ENCODE data around the gene P2RX5. TPM values are rescaled to one million over a fixed set of nuclear protein-coding genes. Genes with fewer than 3 reads are reported as not detected.

The P2RX5 gene
- total and polyA plus RNA-seq, 2 donors (not counting 3 experiments of a cell fraction or from before 2014, with no cell fraction given) = 0.19 to 0.22 TPM

DNA sequence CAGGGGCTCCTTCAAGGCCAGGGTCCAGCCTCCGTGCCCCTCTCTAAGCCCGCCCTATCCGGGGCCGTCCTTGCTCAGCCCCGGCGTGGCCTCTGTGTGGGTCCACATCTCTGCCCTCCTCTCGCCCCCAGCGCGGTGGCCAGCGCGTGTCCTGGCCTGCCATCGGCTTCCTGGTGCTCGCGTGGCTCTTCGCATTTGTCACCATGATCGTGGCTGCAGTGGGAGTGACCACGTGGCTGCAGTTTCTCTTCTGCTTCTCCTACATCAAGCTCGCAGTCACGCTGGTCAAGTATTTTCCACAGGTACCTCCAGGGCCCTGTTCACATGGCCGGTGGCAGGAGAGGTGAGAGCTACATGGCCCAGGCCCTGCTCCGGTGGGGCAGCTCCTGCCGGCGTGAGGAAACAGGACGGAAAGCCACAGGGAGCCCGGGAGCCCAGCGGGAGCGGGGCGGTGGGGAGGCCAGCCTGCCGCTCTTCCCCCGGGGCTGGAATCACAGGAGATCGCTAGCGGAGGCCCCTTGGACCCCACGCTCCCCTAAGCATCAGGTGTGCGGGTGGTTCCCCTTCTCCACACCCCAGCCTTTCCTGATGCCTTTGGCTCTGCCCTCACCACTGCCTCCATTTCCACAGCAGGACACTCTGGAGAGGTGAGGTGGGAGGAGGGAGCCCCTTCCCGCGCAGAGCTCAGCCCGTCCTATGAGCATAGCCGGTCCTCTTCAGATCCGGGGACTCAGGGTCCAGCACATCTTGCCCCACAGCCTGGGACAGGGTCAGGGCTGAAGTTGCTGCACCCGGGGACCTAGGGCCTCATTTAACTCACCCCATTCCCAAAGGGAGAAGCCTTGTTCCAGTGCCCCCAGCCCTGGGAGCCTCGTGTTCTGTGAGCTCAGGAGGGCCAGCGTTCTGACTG, 37.8 kb downstream of the P2RX5 start:
- POLR2A ChIA-PET = interaction anchor here (4.2 kb wide), 1 partner anchor 10 kb away, joined by 17 read pairs; the partner anchor contains the start of genes EMC6 and TAX1BP3
- Histone ChIP-seq H3K4me2 (ENCODE audit: insufficient read depth, low read length) (no peak overlapping the region), H3K79me2 (ENCODE audit: control insufficient read depth, insufficient read depth, low read length) (no peaks in the 10 kb centered on the region), H2AFZ (ENCODE audit: low read depth, low read length) (no peak overlapping the region), H3K36me3 (ENCODE audit: control insufficient read depth in 2 of 2, extremely low read depth in 1 of 2, insufficient read depth in 2 of 2, low read length in 2 of 2) (peaks cover 0 to 6% of the 10 kb centered on the region in 2 experiments), H3K27ac (ENCODE audit: insufficient read depth, low read depth, low read length) (no peak overlapping the region), H3K9me3 (replicated peaks; ENCODE audit: control insufficient read depth, insufficient read depth, low read length) (no peaks in the 10 kb centered on the region), H3K9ac (replicated peaks; ENCODE audit: extremely low read depth, insufficient read depth, low read length) (no peak overlapping the region), H3K4me3 (replicated peaks in 1 of 3; ENCODE audit: insufficient read depth in 1 of 3, low read depth in 1 of 3, low read length in 3 of 3) (no peak overlapping the region), H3K4me1 (ENCODE audit: control insufficient read depth, extremely low read depth, insufficient read depth, low read length) (peaks cover 6% of the 10 kb centered on the region), H3K27me3 (ENCODE audit: control insufficient read depth in 2 of 2, insufficient read depth in 2 of 2, low read length in 2 of 2) (no peaks in the 10 kb centered on the region), H3K9me1 (replicated peaks; ENCODE audit: control insufficient read depth, extremely low read depth, insufficient read depth, low read length) (no peaks in the 10 kb centered on the region), H4K20me1 (replicated peaks; ENCODE audit: control insufficient read depth, extremely low read depth, insufficient read depth, low read length) (no peaks in the 10 kb centered on the region)
- no peak for TF ChIP-seq JUN (IDR thresholded peaks at IDR 0.05; ENCODE audit: borderline replicate concordance, insufficient read depth, insufficient read length, low read depth)
- no peak for TF ChIP-seq GATA2 (IDR thresholded peaks at IDR 0.05; ENCODE audit: insufficient read depth, insufficient read length, low read depth, low read length)
- dilution Hi-C loops (cut with MboI; ENCODE audit: extremely low pct_ligation_motif_present, low sequenced_read_pairs) = no loop called here
- FAIRE-seq (no peak), DNase-seq (ENCODE audit: low read depth, low spot score) (no peak)
- CTCF ChIA-PET = interaction anchor here (1.2 kb wide), 1 partner anchor 55 kb away, joined by 3 read pairs; no protein-coding TSS in a partner anchor
- no TSS peak for BruUV-seq (replicated peaks)
- intact Hi-C loops (cut with micrococcal nuclease) = no loop called here

DNA sequence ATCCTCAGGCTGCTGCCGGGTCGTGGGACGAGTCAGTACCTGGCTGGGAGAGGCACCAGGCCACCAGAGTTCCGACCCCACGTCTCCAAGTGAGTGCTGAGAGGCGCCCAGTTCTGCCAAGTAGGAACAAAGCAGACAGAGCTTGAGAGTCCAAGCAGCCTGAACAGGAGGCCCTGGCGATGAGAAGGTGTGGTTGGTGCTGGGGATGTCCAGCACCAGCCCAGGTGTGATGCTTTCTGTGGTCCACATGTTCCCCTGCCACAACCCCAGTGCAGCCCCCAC, 38.4 kb downstream of the P2RX5 start:
- H3K4me2 ChIP-seq (ENCODE audit: insufficient read depth, low read length) = no peak overlapping the region
- no peak overlapping the region for H3K27ac ChIP-seq (ENCODE audit: insufficient read depth, low read depth, low read length)
- no peaks in the 10 kb centered on the region for H3K27me3 ChIP-seq (ENCODE audit: control insufficient read depth in 2 of 2, insufficient read depth in 2 of 2, low read length in 2 of 2)
- H3K9ac ChIP-seq (replicated peaks; ENCODE audit: extremely low read depth, insufficient read depth, low read length) = no peak overlapping the region
- H2AFZ ChIP-seq (ENCODE audit: low read depth, low read length) = no peak overlapping the region
- intact Hi-C loops (cut with micrococcal nuclease) = no loop called here
- ChIA-PET POLR2A (interaction anchor here (4.2 kb wide), 1 partner anchor 10 kb away, joined by 17 read pairs; the partner anchor contains the start of genes EMC6 and TAX1BP3), CTCF (interaction anchor here (1.2 kb wide), 1 partner anchor 55 kb away, joined by 3 read pairs; no protein-coding TSS in a partner anchor)
- FAIRE-seq (no peak), DNase-seq (ENCODE audit: low read depth, low spot score) (no peak)
- peaks cover 6% of the 10 kb centered on the region for H3K4me1 ChIP-seq (ENCODE audit: control insufficient read depth, extremely low read depth, insufficient read depth, low read length)
- H3K9me1 ChIP-seq (replicated peaks; ENCODE audit: control insufficient read depth, extremely low read depth, insufficient read depth, low read length) = no peaks in the 10 kb centered on the region
- H4K20me1 ChIP-seq (replicated peaks; ENCODE audit: control insufficient read depth, extremely low read depth, insufficient read depth, low read length) = no peaks in the 10 kb centered on the region
- H3K36me3 ChIP-seq (ENCODE audit: control insufficient read depth in 2 of 2, extremely low read depth in 1 of 2, insufficient read depth in 2 of 2, low read length in 2 of 2) = peaks cover 0 to 4% of the 10 kb centered on the region in 2 experiments
- H3K79me2 ChIP-seq (ENCODE audit: control insufficient read depth, insufficient read depth, low read length) = no peaks in the 10 kb centered on the region
- dilution Hi-C loops (cut with MboI; ENCODE audit: extremely low pct_ligation_motif_present, low sequenced_read_pairs) = no loop called here
- TF ChIP-seq FOS (IDR thresholded peaks at IDR 0.05; ENCODE audit: borderline replicate concordance, insufficient read depth, low read length) (no peak), EZH2 (IDR thresholded peaks at IDR 0.05; ENCODE audit: borderline replicate concordance, low read depth, low read length, severe bottlenecking) (no peak), JUN (IDR thresholded peaks at IDR 0.05; ENCODE audit: borderline replicate concordance, insufficient read depth, insufficient read length, low read depth) (no peak), POLR2AphosphoS5 (IDR thresholded peaks at IDR 0.05; ENCODE audit: insufficient read depth, low read depth, low read length) (no peak), POLR2A (IDR thresholded peaks at IDR 0.05; ENCODE audit: low read depth, low read length) (no peak), MYC (IDR thresholded peaks at IDR 0.05; ENCODE audit: low read depth, low read length) (no peak), GATA2 (IDR thresholded peaks at IDR 0.05; ENCODE audit: insufficient read depth, insufficient read length, low read depth, low read length) (no peak)
- TF ChIP-seq, protein P1, sequence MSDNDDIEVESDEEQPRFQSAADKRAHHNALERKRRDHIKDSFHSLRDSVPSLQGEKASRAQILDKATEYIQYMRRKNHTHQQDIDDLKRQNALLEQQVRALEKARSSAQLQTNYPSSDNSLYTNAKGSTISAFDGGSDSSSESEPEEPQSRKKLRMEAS (IDR thresholded peaks at IDR 0.05; ENCODE audit: insufficient read depth, insufficient read length) = no peak
- TF ChIP-seq, protein P2, sequence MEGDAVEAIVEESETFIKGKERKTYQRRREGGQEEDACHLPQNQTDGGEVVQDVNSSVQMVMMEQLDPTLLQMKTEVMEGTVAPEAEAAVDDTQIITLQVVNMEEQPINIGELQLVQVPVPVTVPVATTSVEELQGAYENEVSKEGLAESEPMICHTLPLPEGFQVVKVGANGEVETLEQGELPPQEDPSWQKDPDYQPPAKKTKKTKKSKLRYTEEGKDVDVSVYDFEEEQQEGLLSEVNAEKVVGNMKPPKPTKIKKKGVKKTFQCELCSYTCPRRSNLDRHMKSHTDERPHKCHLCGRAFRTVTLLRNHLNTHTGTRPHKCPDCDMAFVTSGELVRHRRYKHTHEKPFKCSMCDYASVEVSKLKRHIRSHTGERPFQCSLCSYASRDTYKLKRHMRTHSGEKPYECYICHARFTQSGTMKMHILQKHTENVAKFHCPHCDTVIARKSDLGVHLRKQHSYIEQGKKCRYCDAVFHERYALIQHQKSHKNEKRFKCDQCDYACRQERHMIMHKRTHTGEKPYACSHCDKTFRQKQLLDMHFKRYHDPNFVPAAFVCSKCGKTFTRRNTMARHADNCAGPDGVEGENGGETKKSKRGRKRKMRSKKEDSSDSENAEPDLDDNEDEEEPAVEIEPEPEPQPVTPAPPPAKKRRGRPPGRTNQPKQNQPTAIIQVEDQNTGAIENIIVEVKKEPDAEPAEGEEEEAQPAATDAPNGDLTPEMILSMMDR (IDR thresholded peaks at IDR 0.05; ENCODE audit: extremely low read depth in 1 of 2, insufficient read depth in 1 of 2, low read depth in 1 of 2, low read length in 2 of 2) = no peak
- no TSS peak for BruUV-seq (replicated peaks)
- no peaks in the 10 kb centered on the region for H3K9me3 ChIP-seq (replicated peaks; ENCODE audit: control insufficient read depth, insufficient read depth, low read length)
- H3K4me3 ChIP-seq (replicated peaks in 1 of 3; ENCODE audit: insufficient read depth in 1 of 3, low read depth in 1 of 3, low read length in 3 of 3) = no peak overlapping the region

Data from endothelial cell of umbilical vein (primary cell).